H1 (cell line): ENCODE measurements around the gene PIP5K1C.

Experiments used
- EZH2 ChIP-seq: fragments of 200-600 bp; sonication (generic); IDR thresholded peaks from 2 replicates; pipeline ENCODE4 v1.7.1; 2012; ENCODE audit warnings: low read depth, mild to moderate bottlenecking, moderate library complexity, low read length, inconsistent platforms; ENCODE audit not compliant: severe bottlenecking
- HDAC6 ChIP-seq: IDR thresholded peaks from one replicate; pipeline ENCODE4 v1.7.1; 2012; ENCODE audit warnings: low read depth, mild to moderate bottlenecking, inconsistent platforms, low read length, moderate library complexity
- KDM1A ChIP-seq: fragments of 200-600, 300-600 bp; sonication (generic); IDR thresholded peaks from 2 replicates; pipeline ENCODE4 v1.7.1; 2016; ENCODE audit warnings: mild to moderate bottlenecking, low read length, borderline replicate concordance
- POLR2A ChIP-seq, 2 experiments: IDR thresholded peaks; 1 replicate in 1 of 2; 2 replicates in 1 of 2; pipeline ENCODE4 v1.6.1; 2011; ENCODE audit warnings: low read depth in 2 of 2, low read length in 2 of 2, mild to moderate bottlenecking in 2 of 2; ENCODE audit errors: control extremely low read depth in 1 of 2
- POLR2AphosphoS5 ChIP-seq: IDR thresholded peaks from 2 replicates; pipeline ENCODE4 v1.6.1; 2011; ENCODE audit warnings: low read depth, low read length
- SAP30 ChIP-seq: fragments of 300-600 bp; sonication (generic); IDR thresholded peaks from 2 replicates; pipeline ENCODE4 v1.7.1; 2012; ENCODE audit warnings: low read length, moderate library complexity, mild to moderate bottlenecking, inconsistent platforms; ENCODE audit not compliant: insufficient read depth, insufficient replicate concordance
- SIN3A ChIP-seq, 2 experiments: IDR thresholded peaks in 1 of 2; conservative IDR thresholded peaks in 1 of 2; 2 replicates each; pipeline ENCODE4 v1.6.1; 2011 to 2012; ENCODE audit warnings: low read length in 2 of 2, improper control_type of control experiment in 1 of 2, low read depth in 1 of 2, mild to moderate bottlenecking in 1 of 2
- SIX5 ChIP-seq: IDR thresholded peaks from 2 replicates; pipeline ENCODE4 v1.6.1; 2011; ENCODE audit warnings: mild to moderate bottlenecking, low read depth, low read length
- TAF1 ChIP-seq: IDR thresholded peaks from 2 replicates; pipeline ENCODE4 v1.6.1; 2011; ENCODE audit warnings: mild to moderate bottlenecking, low read depth, low read length
- TAF7 ChIP-seq: optimal IDR thresholded peaks from 2 replicates; pipeline ENCODE3; 2011; ENCODE audit warnings: low read depth, mild to moderate bottlenecking, inconsistent platforms, low read length, moderate library complexity, borderline replicate concordance
- TEAD4 ChIP-seq: IDR thresholded peaks from 2 replicates; pipeline ENCODE4 v1.6.1; 2012; ENCODE audit warnings: low read depth, low read length, inconsistent platforms, mixed read lengths
- TF ChIP-seq, protein P1 (sequence below), 3 experiments: IDR thresholded peaks; 1 replicate in 2 of 3; 2 replicates in 1 of 3; pipeline versions ENCODE4 v1.5.1 to v1.6.1; 2011; ENCODE audit warnings: low read length in 3 of 3, mild to moderate bottlenecking in 3 of 3, inconsistent platforms in 2 of 3, low read depth in 1 of 3, moderate library complexity in 1 of 3; ENCODE audit not compliant: insufficient read depth in 1 of 3; ENCODE audit errors: control extremely low read depth in 1 of 3
- TF ChIP-seq, protein P2 (sequence below): IDR thresholded peaks from 2 replicates; pipeline ENCODE4 v1.6.1; 2011; ENCODE audit warnings: low read length, improper control_type of control experiment

DNA sequence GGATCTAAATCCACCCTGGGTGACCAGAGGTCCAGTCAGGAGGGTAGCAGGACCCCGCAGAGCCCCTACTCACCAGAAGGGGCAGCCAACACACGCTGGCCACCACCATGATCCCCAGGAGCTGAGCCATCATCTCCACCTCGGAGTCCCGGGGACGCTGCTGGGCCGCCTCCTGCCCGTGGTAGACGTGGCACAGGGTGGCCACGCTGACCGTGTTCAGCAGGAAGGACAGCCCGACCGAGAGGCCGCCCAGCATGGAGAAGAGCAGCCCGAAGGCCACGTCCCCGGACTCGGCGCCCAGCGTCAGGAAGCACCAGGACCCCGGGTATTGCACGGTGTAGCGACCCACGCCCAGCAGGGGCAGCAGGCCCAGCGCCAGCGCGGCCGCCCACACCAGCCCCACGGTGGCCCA is 100.5 kb downstream of the PIP5K1C start:
- no peak for TF ChIP-seq EZH2
- TF ChIP-seq, protein P1, sequence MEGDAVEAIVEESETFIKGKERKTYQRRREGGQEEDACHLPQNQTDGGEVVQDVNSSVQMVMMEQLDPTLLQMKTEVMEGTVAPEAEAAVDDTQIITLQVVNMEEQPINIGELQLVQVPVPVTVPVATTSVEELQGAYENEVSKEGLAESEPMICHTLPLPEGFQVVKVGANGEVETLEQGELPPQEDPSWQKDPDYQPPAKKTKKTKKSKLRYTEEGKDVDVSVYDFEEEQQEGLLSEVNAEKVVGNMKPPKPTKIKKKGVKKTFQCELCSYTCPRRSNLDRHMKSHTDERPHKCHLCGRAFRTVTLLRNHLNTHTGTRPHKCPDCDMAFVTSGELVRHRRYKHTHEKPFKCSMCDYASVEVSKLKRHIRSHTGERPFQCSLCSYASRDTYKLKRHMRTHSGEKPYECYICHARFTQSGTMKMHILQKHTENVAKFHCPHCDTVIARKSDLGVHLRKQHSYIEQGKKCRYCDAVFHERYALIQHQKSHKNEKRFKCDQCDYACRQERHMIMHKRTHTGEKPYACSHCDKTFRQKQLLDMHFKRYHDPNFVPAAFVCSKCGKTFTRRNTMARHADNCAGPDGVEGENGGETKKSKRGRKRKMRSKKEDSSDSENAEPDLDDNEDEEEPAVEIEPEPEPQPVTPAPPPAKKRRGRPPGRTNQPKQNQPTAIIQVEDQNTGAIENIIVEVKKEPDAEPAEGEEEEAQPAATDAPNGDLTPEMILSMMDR (IDR thresholded peaks at IDR 0.05; ENCODE audit: control extremely low read depth in 1 of 3, insufficient read depth in 1 of 3, low read depth in 1 of 3, low read length in 3 of 3): peak; percentile 55 to 78 (median 69)
- no peak for TF ChIP-seq KDM1A
- no peak for TF ChIP-seq HDAC6
- TF ChIP-seq, protein P2, sequence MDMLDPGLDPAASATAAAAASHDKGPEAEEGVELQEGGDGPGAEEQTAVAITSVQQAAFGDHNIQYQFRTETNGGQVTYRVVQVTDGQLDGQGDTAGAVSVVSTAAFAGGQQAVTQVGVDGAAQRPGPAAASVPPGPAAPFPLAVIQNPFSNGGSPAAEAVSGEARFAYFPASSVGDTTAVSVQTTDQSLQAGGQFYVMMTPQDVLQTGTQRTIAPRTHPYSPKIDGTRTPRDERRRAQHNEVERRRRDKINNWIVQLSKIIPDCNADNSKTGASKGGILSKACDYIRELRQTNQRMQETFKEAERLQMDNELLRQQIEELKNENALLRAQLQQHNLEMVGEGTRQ: no peak
- no peak for TF ChIP-seq POLR2AphosphoS5
- no peak for TF ChIP-seq SIN3A (conservative IDR thresholded peaks at IDR 0.05 in 1 of 2, IDR thresholded peaks at IDR 0.05 in 1 of 2; ENCODE audit: low read depth in 1 of 2, low read length in 2 of 2)
- no peak for TF ChIP-seq TEAD4
- TF ChIP-seq TAF7: no peak
- no peak for TF ChIP-seq POLR2A (IDR thresholded peaks at IDR 0.05; ENCODE audit: control extremely low read depth in 1 of 2, low read depth in 2 of 2, low read length in 2 of 2)
- TF ChIP-seq SAP30: no peak
- no peak for TF ChIP-seq TAF1
- no peak for TF ChIP-seq SIX5
